EL (cell line): ENCODE data around the gene BPI.
"Not testable (repeated sequence)": the region's sequence is repeated elsewhere in the genome, so short reads cannot be mapped to it uniquely, and the experiment has no call there.

Experiments used
- DNase-seq: peaks from one replicate; pipeline ENCODE4 v3.0.0-alpha.2; 2016

The BPI gene

DNA sequence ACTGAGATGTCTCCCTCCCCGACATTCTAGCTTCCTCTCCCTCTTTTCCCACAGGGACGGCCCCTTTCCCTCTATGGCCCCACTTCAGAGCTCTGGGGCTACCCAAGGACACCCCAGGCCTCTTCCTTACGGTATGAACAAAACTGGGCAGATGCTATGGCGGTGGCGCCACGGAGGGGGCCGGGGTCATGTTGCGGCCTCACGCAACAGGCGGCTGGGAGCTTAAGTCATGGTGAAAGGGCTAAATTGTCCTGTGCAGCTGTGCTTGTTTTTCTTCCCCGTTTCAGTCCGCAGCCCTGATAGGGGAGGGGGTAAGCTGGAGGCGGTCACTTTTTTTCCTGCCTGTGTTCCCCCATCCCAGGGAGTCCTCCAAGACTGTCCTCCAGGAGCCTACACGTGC is 25.8 kb upstream of the BPI start:
- DNase-seq: no peak

DNA sequence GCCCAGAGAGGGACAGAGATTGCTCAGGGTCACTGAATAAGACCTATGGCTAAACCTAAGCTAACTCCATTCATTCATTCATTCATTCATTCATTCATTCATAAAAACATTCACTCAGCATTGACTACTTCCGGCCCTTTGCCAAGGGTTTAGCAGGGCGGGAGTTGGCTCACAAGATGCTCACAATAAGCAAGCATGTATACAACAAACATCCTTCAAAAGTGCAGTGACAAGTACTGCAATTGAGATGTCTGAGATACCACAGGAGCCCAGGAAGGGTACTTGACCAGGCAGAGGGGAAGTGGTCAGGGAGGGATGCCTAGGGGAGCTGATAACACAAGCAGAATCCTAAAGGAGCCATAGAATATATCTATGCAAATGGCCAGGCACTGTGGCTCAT is 25.2 kb upstream of the BPI start:
- DNase-seq: no peak

DNA sequence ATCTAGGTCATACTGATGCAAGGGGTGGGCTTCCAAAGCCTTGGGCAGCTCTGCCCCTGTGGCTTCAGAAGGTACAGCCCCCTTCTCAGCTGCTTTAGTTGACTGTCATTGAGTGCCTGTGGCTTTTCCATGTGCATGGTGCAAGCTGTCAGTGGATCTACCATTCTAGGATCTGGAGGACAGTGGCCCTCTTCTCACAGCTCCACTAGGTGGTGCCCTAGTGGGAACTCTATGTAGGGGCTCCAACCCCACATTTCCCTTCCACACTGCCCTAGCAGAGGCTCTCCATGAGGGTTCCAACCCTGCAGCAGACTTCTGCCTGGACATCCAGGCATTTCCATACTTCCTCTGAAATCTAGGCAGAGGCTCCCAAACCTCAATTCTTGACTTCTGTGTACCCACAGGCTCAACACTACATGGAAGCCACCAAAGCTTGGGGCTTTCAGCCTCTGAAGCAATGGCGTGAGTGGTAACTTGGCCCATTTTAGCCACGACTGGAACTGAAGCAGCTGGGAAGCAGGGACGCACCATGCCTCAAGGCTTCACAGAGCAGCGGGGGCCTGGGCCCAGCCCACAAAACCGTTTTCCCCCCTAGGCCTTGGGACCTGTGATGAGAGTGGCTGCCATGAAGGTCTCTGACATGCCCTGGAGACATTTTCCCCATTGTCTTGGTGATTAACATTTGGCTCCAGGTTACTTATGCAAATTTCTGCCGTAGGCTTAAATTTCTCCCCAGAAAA is 22.6 kb upstream of the BPI start:
- not testable (repeated sequence) for DNase-seq

DNA sequence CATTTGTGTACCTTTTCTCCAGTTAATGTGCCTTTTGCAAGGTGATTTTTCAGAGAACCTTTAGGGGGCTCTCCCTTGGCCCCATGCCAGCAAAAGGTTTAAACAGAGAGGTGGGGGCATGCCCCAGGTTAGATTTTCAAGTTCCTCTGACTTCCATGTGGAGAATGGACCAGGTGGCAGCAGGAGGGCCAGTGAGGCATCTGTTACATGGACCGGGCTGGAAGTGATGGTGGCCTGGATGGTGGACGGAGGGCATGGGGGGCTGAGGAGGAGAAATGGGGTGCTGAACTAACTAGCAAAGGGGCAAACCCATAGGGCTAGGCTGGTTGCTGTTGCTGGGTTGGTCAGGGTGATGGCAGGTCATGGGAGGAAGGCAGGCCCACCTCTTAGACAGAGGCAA is 20.7 kb upstream of the BPI start:
- DNase-seq: no peak

DNA sequence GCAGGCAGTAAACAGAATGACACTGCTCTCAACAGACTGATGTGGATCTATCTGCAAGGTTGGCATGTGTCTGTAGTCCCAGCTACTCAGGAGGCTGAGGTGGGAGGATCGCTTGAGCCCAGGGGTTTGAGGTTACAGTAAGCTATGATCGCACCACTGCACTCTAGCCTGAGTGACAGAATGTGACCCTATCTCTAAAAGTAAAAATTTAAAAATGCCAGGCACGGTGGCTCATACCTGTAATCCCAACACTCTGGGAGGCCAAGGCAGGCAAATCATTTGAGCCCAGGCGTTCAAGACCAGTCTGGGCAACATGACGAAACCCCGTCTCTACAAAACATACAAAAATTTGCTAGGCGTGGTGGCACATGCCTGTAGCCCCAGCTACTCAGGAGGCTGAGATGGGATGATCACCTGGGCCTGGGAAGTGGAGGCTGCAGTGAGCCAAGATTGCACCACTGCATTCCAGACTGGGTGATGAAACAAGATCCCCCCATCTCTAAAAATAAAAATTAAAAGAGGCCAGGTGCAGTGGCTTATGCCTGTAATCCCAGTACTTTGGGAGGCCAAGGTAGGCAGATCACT is 19.8 kb upstream of the BPI start:
- not testable (repeated sequence) for DNase-seq

DNA sequence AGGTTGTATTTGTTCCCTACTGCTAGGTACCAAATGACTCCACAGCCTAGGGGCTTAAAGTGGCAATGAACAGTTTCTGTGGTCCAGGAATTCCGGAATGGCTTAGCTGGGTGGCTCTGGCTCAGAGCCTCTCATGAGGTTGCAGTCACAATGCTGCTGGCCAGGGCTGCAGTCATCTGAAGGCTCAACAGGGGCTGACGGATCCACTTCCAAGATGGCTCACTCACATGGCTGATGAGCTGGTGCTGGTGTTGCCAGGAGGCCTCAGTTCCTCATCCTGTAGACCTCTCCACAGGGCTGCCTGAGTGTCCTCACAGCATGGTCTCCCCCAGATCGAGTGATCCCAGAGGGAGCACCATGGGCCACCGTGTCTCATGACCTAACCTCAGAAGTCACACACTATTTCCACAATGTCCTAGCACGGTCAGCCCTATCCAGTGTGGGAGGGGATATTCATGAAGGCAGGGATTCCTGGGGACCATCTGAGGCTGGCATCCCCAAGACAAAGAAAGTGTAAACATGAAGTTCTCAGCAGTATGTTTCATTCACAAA is 19.0 kb upstream of the BPI start:
- no peak for DNase-seq

DNA sequence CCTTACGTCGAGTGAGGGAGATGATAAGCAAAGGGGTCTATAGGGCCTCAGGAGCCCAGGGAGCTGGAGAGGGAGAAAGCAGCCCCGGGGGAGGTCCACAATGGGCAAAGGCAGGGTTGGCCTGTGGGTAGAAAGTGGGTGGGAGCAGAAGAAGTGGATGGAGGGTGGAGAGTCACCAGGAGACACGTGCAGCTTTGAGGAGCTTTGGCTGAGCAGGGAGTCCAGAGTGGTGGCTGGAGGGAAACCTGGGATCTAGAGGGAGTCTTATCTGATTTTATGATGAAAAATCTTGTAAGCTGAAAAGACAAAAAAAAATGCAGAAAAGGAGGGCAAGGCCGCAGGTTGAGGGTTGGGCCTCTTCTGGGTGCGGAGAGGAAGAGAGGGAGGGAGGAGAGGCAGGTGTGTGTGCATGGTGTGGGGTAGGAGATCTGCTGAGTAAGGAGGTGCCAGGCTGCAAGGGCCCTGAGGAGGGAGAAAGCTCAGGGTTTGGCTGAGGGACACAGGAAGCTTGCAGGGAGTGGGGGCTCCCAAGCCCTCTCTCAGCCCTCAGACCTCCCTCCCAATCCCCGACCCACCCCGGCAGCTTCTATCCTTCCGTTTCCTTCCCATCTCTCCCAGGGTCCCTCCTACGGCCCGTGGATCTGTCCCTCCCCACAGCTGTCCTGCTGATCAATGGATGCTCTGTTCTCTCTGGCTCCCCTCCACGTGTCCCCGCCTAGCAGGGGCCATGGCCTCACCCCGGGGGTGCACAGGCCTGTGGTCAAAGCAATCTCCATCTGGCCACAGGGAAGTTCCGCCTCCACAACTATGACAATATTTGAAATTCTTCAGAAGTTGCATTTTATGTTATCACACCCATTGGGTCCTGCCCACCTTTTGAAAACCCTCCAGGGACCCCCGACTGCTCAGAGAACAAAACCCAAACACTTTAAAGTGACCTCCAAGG is 17.1 kb upstream of the BPI start:
- DNase-seq: peak; percentile 31

DNA sequence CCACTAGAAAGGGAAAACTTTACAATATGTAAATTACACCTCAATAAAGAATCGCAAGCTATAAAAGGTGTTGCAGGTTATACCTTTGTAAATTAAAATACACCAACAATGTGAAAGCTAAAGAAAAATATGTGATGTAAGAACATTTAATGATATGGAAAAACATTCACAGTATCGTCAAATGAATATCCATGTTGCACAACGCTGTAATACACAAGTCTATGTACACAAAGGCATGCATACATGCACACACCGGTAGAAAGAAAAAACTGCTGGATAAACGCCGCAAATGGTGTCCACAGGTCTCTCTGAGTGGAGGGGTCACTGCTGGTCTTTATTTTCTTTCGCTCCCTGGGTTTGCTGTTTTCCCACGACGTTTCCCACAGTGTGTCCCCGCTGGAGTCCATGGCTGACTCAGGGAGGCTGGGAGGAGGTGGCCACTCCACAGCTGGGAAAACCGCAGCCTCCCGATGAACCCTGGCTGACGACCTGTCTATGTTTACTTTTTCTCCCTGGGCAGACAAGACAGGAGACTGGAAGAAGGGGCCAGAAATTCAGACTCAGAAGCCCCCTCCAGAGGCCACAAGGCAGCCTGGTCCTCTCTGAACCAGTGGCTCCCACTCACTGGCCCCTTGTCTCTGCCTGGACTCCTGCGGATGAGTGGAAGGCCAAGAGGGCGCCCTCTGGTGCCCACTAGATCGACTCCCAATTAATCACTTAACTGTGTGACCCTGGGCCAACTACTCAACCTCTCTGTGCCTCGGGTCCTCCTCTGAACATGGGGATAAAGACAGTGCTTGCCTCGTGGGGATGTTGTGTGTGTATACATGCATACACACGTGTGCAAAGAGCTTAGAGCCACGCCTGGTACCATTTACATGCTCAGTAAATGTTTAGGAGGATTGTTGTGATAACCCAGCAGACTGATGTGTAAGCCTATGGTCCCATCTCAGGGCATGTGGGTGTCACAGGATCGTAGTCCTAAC is 12.8 kb upstream of the BPI start:
- DNase-seq: peak; percentile 65

DNA sequence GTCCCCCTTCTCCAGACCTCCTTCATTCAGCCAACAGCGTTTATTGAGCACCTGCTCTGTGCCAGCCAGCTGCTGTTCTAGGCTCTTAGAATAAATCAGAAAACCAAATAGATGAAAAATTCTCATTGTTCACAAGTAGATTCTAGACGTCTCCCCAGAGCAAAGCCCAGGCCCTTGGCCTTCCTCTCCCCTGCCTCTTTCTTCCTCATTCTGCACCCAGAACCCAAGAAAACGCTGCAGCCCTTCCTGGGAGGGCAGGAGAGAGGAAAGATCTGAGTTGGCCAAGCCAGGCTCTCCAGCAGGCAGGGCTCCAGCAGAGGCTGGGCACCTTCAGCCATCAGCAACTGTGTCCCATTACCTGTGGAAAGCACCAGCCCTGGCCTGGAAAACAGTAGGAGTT is 12.0 kb upstream of the BPI start:
- no peak for DNase-seq

DNA sequence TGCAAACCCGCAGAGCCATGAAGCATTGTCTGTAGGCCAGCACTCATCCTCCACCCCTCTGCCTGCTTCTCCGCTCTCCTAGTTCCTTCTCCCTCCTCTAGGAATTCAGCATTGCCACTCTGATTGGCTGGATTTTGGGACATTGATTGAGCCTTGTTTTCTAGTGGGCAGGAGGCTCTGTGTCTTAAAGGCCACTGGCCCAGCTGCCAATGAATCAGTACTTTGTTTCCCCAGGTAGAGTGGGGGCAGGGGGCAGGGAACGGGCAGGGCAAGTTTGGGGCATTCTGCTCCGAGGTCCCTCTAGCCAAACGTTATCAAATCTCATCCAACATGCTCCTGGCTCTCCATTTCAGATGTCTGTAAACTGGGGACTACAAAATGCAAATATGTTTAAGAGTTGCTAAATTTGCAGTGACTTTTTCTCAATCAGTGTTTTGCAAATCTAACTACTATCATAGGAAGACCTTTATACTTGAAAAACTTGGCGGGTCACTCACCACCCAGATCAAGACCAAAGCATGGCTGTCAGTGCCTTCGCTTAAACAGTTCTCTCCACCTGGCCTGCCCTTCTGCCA is 10.4 kb upstream of the BPI start:
- no peak for DNase-seq

DNA sequence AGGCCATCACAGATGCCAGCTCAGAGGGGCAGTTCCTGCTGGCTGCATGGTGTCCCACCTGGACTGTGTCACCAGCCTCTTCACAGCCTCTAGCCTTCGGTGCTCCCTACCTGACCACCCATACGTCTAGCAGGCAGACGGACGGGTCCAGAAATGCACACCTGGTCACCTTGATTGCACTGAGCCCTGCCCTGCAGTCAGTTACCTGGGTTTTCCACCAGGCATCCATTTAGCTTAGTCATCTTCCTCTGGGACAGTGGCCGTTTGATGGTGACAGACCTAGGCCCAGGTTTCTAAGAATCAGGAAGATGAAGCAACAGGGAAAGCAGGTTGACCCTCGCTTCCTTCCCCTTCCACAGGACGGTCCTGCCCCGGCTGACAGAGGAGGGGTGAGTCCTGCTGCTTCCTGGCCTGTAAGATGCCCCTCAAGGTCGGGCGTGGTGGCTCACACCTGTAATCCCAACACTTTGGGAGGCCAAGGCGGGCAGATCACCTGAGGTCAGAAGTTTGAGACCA is 9.8 kb upstream of the BPI start:
- no peak for DNase-seq

DNA sequence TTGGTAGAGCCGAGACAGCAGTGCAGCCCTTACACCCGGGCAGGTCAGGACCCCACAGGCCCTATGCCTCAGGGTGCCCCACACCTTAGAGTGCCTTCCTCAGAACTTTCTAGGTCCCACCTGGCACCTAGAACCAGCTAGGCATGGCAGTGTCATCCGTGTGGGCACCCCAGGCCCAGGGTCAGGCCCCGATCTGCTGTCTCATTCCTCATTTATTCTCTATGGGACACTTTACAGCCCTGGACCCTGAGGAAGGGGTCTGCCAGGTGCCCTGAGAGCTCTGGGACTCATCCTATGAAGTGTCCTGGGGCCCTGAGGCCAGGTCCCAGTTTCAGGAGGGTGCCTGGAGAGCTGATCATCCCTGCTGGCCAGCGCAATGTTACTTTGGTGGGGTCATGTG is 8.1 kb upstream of the BPI start:
- no peak for DNase-seq

DNA sequence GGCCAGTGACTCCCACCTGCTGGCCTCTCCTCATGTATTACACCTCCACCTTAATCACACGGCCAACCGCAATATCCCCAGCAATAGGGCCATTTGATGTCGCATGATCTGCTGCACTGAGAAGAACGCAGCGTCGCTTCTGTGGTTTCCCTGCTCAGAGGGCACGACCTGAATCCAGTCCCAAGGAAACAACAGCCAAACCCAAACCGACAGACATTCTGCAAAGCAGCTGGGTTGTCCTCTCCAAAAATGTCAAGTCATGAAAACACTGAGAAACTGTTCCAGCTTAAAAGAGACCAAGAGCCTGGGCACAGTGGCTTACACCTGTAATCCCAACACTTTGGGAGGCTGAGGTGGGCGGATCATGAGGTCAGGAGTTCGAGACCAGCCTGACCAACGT is 7.5 kb upstream of the BPI start:
- DNase-seq: no peak

DNA sequence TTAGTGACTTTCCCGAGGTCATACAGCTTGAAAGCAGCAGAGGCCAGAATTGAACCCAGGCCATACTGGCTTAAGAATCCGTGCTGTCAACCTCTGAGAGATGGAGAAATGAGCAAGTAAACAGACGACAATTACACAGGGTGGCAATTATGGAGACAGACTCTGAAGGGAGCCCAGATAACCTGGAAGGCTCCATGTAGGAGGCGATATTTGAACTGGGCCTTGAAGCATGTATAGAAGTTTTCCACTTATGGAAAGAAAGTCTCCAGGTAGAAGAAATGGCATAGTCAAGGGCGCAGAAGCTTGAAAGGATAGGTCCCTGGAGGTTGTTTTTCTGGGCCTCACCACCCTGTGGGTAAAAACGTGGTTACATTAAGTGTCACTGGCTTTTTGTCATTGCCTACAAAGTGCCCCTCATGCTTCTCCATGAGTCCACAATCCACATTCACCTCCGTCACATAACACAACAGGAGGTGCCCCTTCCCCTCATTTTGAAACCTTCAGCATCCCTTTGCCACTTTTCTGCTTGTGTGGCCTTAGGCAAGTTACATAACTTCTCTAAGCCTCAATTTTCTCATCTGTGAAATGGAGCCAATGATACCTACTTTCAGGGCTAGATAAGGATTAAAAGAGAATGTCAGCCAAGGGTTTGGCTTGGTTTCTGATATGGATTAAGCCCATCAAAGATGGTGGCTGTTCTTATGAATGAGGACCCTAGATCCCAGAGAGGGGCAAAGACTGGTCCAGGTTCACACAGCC is 5.9 kb upstream of the BPI start:
- DNase-seq: no peak

DNA sequence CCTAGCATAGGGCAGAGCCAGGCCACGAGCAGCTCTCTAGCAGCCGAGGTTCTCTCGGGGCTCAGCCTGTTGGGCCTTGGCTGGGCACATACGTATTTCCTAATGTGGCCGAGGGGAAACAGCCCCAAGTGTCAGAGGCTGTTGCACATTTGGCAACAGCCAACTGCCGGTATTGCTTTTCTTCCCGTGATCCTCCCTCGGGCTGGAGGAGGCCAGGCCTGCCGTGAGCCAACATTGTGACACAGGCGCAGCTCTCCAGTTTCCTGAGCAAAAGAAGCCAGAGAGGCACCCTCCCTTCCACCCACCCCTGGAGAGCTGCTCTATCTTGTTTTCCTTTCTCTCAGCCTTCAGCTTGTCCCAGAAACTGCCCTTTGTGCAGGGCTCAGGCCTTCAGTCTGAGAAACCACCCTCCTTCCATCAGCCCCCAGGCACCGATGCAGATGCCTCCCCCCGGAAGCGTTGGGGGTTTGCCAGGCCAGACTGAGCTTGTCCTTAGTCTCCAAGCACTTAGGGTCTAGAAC is 5.1 kb upstream of the BPI start:
- DNase-seq: no peak

DNA sequence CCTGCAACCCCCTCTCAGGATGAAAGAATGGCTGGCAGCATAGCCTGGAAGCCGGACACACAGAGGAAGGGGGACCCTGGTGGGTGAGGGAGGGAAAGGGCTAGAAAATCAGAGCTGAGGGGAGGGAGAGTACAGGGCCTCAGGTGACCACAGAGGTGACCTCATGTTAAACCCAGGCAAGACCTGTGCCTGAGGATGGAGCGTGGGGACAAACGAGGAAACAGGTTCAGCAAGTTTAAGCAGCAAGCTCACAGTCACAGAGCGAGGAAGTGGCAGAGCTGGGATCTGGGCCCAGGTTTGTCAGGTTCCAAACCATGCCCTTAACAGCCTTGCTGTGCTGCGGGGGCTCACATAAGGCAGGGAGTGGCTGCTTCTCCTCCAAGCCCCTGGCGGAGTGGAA is 4.0 kb upstream of the BPI start:
- DNase-seq: no peak

DNA sequence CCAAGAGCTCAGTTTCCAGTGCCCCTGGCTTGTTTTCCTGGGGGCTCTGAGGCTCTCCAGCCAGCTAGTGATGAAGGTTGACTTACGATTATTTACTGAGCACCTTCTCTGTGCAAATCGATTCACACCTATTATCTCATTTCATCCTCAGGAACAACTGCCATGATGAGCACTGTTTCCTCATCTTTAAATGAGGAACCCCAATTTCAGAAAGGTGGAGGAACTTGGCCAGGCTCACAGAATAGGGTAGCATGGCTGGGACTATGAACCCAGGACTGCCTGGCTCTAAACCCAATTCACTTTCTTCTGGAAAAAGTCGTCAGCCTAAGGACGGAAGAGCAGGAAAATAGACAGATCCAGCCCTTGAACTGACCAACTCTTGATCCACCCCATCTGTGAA is 3.5 kb upstream of the BPI start:
- DNase-seq: no peak

DNA sequence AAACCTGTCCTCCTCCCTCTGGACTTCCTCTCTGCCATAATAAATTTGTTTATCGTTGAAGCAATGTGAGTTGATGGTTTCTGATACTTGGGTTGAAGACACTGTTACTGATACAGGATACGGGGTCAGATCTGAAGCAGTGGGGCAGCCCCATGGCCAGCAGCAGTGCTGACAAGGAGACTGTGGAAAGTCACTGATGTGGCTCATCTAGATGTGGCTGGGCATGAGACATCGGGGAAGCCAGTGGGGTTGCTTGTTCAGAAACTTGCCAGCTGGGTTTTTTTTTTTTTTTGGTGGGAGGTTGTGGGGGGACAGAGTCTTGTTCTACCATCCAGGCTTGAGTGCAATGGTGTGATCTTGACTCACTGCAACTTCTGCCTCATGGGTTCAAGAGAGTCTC is 2.6 kb upstream of the BPI start:
- no peak for DNase-seq

DNA sequence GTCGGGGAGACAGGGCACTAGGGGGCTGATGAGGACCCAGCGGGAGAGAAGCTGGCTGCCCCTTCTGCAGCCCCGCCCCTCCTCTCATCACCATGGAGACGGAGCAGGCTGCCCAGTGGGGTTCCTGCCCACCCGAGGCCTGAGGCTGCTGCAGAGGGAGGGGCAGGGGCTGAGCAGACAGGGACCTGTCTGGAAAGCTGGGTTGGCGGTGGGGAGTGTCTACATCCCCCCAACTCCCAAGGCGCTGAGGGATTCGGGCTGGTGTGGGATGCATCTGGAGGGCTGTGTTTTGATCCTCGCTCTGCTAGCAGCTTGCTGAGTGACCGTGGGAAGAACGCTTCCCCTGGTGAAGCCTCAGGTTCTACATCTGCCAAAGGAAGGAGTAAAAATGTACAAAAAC is 1.2 kb upstream of the BPI start:
- no peak for DNase-seq

DNA sequence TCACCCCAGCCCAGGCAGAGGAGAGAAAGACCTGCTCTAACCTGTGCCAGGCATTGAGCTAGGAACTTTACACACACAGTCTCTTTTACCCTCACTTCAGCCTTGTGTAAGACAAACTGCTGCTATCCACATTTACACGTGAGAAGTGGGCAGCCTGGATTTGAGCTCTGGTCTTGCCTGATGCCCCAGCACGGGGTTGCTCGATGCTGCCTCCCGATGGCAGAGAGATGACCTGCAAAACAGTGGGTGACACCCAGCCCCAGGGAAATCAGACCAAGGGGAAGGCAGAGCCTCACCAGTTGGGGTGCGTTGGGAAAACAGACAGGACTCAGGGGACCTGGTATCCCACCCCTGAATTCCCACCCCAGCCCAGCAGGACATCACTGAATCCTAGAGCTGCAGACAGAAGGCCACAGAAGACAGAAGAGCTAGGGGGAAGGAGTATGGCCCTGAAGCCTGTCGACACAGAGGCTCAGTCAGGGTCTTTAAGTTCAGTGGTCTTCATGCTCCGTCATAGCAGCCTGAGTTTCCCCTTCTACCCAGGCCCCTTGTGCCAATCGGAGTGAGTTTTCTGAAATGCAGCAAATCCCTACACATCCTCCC is 990 bp downstream of the BPI start:
- DNase-seq: peak; percentile 56
